Hippocampal formation (tissue), 2 donors: ENCODE measurements around the gene SP140.
"Not testable (repeated sequence)": the region's sequence is repeated elsewhere in the genome, so short reads cannot be mapped to it uniquely, and the experiment has no call there.

Source experiments
- DNase-seq, 2 donors: peaks; one replicate each; lab custom pipeline; 2025; lab: John Stamatoyannopoulos, UW

SP140 gene

GRCh38 chr2:230289311-230289710, 63.8 kb downstream of the SP140 start:
- DNase-seq: not testable (repeated sequence)

GRCh38 chr2:230295192-230295591, 69.7 kb downstream of the SP140 start:
- DNase-seq: no peak

DNA sequence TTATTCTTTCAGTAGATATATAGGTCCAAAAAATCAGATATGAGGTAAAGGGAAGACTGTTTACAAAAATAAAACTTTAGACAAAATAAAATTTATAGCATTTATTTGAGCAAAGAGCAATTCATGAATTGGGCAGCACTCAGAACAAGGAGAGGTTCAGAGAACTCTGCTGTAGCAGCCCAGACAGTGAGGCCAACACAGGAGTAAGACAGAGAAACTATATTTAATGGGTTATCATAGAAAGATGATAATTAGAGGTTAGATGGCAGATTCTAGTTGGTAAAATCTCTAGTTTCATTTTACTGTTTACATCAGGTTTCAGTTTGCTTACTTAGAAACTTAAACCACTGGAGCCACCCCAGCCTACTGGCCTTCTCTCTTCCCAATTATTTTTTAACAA, 71.4 kb downstream of the SP140 start:
- no peak for DNase-seq

- DNase-seq: no peak
Measured at GRCh38 chr2:230299618-230300017, 74.1 kb downstream of the SP140 start.

DNA sequence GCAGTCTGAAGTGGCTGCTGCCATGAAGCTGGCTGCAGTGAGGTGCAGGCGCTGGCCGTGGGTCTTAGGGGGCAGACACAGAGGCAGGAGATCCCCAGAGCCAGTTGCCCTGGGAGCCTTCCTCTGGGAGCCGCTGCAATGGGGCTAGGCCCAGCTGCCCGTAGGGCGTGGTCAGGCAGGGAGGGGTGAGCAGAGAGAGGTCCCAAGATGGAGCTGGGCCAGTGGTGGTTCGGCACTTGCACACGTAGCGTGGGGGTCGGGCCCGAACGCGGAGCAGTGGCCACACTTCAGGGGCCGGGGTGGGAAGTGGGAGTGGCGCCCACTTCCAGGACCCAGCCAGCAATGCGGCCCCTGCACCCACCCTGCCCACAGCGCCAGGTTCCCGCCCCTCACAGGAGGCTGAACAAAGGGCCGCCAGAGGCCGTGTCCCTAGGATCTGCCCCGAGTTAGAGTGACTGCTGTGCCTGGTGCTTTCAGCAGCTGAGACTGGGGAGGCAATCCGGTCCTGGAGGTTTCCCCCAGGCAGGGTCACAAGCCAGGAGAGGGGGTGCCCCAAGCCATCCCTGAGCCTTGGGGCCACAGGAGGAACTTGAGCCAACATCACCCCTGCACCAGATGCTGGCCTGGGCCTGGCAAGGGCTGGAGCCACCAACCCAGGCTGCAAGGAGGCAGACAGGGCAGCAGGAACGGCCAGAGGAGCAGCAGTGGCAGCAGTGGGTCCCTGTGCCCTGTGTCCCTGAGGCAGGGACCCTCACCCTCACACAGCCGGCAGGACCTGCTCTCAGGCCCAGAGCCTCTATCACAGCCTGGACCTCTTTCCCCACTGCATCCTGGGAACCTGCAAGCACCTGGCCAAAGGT, 80.1 kb downstream of the SP140 start:
- DNase-seq: no peak

DNA sequence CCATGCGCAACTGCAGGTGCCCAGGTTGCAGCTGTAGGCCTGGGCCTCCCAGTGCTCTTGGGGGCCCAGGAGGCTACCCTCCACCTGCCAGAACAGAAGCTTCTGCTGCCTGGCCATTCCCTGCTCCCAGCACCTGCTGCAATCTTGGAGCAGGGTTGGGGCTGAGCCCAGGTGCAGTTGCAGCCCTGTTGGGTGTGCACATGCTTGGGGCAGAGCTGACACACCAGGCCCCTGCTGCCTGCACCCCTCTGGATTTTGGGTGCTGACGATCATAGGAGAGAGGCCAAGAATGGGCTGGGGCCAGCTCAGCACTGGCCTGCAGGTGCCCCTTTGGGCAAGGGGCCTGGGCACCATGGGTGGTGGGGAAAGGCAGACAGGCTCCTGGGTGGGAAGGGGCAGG, 80.9 kb downstream of the SP140 start:
- DNase-seq: no peak

- DNase-seq: no peak
Measured at GRCh38 chr2:230307485-230307884, 81.9 kb downstream of the SP140 start.

GRCh38 chr2:230308402-230309000, 83.0 kb downstream of the SP140 start:
- no peak for DNase-seq

DNA sequence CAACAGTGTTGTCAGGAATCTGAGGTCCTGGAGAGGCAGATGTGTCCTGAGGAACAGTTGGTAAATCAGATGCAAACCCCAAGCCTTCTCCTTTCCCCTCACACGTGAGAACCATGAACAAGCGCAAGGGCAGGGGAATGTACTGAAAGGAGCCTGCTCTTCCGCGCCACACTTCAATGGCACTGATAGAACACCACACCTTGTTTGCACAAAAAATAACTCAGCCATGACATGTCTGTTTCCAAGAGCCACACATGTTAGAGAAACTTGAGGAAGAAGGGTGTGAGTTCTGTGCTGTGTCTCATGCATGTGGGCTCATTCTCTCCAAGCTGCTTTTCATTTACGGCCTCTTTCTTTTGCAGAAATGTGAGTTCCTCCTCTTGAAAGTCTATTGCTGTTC, 85.3 kb downstream of the SP140 start:
- DNase-seq: not testable (repeated sequence)

- not testable (repeated sequence) for DNase-seq
Measured at GRCh38 chr2:230311634-230312033, 86.1 kb downstream of the SP140 start.

DNA sequence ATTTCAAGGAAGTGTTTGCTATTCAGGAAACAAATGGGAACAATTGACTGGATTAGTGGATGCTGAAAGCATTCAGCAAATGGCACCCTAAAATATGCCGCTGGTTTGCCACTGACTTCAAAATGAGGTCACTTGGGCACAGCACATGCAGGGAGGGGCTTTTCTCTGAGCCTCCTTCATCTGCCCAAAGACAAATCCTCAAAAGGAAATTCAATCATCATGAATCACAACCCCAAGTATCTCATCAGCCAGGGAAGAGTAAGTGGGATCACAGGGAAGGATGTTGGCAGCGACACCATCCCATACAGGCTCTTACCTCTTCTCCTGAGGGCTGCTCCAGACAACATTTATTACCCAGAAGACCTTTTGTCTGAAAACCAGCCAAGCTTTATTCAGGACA, 87.1 kb downstream of the SP140 start:
- DNase-seq: no peak

- DNase-seq: no peak
Measured at GRCh38 chr2:230317366-230317765, 91.8 kb downstream of the SP140 start.

GRCh38 chr2:230318190-230319121, 92.9 kb downstream of the SP140 start:
- DNase-seq: no peak

GRCh38 chr2:230319211-230319862, 93.8 kb downstream of the SP140 start:
- no peak for DNase-seq

- no peak for DNase-seq
Measured at GRCh38 chr2:230321031-230321430, 95.5 kb downstream of the SP140 start.

- DNase-seq: no peak
Measured at GRCh38 chr2:230322561-230323384, 97.2 kb downstream of the SP140 start.

DNA sequence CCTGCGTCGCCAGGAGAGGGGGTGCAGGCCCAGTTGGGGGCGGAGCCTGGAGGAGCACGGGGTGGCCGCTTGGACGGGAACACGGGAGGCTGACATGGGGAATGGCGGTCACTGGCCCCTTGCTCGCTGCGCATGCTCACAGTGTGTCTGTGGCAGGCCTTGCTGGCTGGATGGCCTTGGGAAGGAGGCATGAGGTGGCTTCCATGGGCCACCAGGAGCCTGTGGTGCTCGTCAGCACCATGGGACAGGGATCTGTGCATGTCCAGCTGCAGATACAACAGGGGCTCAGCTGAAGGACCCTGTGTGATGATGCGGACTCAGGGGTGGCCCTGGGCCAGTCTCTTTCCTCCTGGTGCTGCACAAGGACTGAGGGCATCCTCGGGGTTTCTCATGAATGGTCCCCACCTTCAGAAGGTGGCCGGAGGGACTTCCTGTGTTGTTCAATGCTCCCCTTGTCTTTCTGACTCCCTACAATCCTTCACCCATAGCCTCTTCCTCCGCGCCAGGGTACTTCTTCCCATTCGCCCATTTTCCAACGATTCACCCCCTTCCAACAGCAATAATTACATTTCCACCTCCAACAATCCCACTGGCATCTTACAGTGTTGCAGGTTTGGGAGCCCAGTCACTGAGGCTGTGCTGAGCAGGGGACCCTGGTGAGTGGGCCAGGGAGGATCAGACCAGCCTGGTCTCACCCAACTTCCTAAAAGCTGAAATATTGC, 98.0 kb downstream of the SP140 start:
- no peak for DNase-seq

GRCh38 chr2:230324503-230324902, 99.0 kb downstream of the SP140 start:
- DNase-seq: no peak

GRCh38 chr2:230325316-230326243, 100.0 kb downstream of the SP140 start:
- no peak for DNase-seq
